Lower leg skin (tissue), 3 donors: Measurements from ENCODE around the gene KCNN3.

ENCODE experiments used
- POLR2A ChIP-seq, 2 donors: fragments of 450-650 bp; IDR thresholded peaks; one replicate each; pipeline ENCODE4 v1.6.1; 2016 to 2017; ENCODE audit warnings: antibody characterized with exemption in 2 of 2, mild to moderate bottlenecking in 1 of 2, moderate library complexity in 1 of 2
- TF ChIP-seq, protein P1 (sequence below), 3 donors: fragments of 450-650 bp; IDR thresholded peaks; one replicate each; pipeline ENCODE4 v1.5.1; 2016; ENCODE audit warnings: antibody characterized with exemption in 3 of 3, mild to moderate bottlenecking in 3 of 3, moderate library complexity in 2 of 3

DNA sequence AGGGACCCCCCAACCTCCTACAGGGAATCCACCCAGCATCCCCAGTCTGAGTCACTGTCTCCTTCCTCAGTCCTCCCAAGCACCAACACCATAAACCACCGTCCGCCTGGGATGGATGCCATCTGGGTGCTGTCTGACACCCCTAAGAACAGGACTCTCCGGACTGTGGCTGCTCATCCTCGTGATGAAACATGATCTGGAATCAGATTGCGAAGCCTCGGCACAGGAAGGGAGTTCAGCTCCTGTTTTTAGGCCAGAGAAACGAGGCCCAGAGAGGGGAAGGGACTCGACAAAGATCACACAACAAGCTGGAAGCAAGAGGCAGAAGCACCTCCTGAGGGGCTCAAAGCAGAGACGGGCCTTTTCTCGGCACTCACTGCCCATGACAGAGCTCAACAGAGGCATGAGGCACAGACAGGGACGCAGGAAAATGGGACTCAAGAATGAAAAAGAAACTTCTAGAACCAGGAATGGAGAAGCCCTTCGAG is 8.4 kb downstream of the KCNN3 start:
- TF ChIP-seq, protein P1, sequence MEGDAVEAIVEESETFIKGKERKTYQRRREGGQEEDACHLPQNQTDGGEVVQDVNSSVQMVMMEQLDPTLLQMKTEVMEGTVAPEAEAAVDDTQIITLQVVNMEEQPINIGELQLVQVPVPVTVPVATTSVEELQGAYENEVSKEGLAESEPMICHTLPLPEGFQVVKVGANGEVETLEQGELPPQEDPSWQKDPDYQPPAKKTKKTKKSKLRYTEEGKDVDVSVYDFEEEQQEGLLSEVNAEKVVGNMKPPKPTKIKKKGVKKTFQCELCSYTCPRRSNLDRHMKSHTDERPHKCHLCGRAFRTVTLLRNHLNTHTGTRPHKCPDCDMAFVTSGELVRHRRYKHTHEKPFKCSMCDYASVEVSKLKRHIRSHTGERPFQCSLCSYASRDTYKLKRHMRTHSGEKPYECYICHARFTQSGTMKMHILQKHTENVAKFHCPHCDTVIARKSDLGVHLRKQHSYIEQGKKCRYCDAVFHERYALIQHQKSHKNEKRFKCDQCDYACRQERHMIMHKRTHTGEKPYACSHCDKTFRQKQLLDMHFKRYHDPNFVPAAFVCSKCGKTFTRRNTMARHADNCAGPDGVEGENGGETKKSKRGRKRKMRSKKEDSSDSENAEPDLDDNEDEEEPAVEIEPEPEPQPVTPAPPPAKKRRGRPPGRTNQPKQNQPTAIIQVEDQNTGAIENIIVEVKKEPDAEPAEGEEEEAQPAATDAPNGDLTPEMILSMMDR (IDR thresholded peaks at IDR 0.05): no peak
- TF ChIP-seq POLR2A (IDR thresholded peaks at IDR 0.05): no peak
